ENCODE measurements around the gene CALM3.

DNA sequence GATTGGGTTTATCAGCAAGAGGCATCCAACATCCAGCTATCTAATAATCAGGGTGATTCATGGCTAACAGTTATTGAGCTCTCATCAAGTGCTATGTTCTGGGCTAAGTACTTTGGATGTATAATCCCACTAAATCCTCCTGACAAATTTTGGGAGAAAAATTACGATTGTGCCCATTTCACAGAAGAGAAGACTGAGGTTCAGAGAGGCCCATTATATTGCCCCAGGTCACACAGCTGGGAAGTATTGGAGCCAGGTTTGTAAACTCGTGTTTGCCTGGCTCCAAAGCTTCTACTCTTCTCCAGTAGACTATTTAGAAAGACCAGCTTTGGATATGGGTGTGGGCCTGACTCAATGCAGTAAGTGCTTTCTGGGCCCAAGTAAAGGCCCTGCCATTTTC lies 20.9 kb upstream of the CALM3 start:
- TF ChIP-seq POLR2AphosphoS5 (IDR thresholded peaks at IDR 0.05) = no peak
- TF ChIP-seq, protein P1, sequence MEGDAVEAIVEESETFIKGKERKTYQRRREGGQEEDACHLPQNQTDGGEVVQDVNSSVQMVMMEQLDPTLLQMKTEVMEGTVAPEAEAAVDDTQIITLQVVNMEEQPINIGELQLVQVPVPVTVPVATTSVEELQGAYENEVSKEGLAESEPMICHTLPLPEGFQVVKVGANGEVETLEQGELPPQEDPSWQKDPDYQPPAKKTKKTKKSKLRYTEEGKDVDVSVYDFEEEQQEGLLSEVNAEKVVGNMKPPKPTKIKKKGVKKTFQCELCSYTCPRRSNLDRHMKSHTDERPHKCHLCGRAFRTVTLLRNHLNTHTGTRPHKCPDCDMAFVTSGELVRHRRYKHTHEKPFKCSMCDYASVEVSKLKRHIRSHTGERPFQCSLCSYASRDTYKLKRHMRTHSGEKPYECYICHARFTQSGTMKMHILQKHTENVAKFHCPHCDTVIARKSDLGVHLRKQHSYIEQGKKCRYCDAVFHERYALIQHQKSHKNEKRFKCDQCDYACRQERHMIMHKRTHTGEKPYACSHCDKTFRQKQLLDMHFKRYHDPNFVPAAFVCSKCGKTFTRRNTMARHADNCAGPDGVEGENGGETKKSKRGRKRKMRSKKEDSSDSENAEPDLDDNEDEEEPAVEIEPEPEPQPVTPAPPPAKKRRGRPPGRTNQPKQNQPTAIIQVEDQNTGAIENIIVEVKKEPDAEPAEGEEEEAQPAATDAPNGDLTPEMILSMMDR (IDR thresholded peaks at IDR 0.05) = no peak
